Adrenal gland (tissue), 5 donors: ENCODE measurements around the gene MKLN1.

ENCODE experiments used
- CTCF ChIP-seq, 6 experiments: fragments of 450-650 bp in 4 of 6; fragments of 200-600 bp in 2 of 6; sonication (generic) in 1 of 6; IDR thresholded peaks; 1 replicate in 5 of 6; 2 replicates in 1 of 6; pipeline versions ENCODE4 v1.5.1 to v1.8.0; 2016 to 2021; ENCODE audit warnings: antibody characterized with exemption in 6 of 6, mild to moderate bottlenecking in 2 of 6, moderate library complexity in 1 of 6
- POLR2A ChIP-seq, 2 donors: fragments of 450-650 bp; IDR thresholded peaks; one replicate each; pipeline ENCODE4 v1.6.1; 2017; ENCODE audit warnings: antibody characterized with exemption in 2 of 2, mild to moderate bottlenecking in 2 of 2, moderate library complexity in 1 of 2
- donor health status: DM: no; HTN: no; CAD: no.

- TF ChIP-seq POLR2A (IDR thresholded peaks at IDR 0.05) (no peak), CTCF (IDR thresholded peaks at IDR 0.05) (no peak)
Measured at GRCh38 chr7:131371411-131371810, 43.7 kb downstream of the MKLN1 start.
